WTC11 (cell line): ENCODE results near the gene CEACAM4. TPM values are rescaled to one million over a fixed set of nuclear protein-coding genes. Genes with fewer than 3 reads are reported as not detected.

Experiments
- ATAC-seq: fragments of 200-7000 bp; cut with Tn5 transposase; 2 replicates; pipeline ENCODE4 v1.10.0; 2021; ENCODE audit warnings: mild to moderate bottlenecking, moderate library complexity
- CTCF ChIA-PET: fragments of 300-600 bp; sonication (Branson Sonifier 250); formaldehyde crosslinking; loops from one replicate; lab custom pipeline; 2021; ENCODE audit warnings: antibody characterized with exemption; lab: Charles Lee
- POLR2A ChIA-PET: fragments of 350-600 bp; sonication (Branson Sonifier 250); formaldehyde crosslinking; loops from one replicate; lab custom pipeline; 2021; ENCODE audit warnings: antibody characterized with exemption; lab: Charles Lee
- DNase-seq: peaks from one replicate; pipeline ENCODE4 v3.0.0; 2021; ENCODE audit warnings: low spot score
- H3K27ac Mint-ChIP-seq: 2 replicates; pipeline ENCODE4 v1.8.0; 2021; ENCODE audit warnings: mixed read lengths
- H3K27me3 Mint-ChIP-seq: 2 replicates; pipeline ENCODE4 v1.8.0; 2021; ENCODE audit warnings: low read depth, mild to moderate bottlenecking, moderate library complexity, mixed read lengths
- H3K36me3 Mint-ChIP-seq: 2 replicates; pipeline ENCODE4 v1.8.0; 2021; ENCODE audit warnings: mixed read lengths
- H3K4me1 Mint-ChIP-seq: 2 replicates; pipeline ENCODE4 v1.8.0; 2022; ENCODE audit warnings: mixed read lengths
- H3K4me3 Mint-ChIP-seq: 2 replicates; pipeline ENCODE4 v1.8.0; 2021; ENCODE audit warnings: mild to moderate bottlenecking, moderate library complexity, mixed read lengths
- H3K9me3 Mint-ChIP-seq: 2 replicates; pipeline ENCODE4 v1.8.0; 2021; ENCODE audit warnings: mixed read lengths
- ELF4 ChIP-seq: sonication (generic); formaldehyde crosslinking; IDR thresholded peaks from 2 replicates; pipeline ENCODE4 v1.8.1; 2022; ENCODE audit warnings: low read depth, mild to moderate bottlenecking, moderate library complexity, missing genetic modification reagents
- ETV6 ChIP-seq: sonication (generic); formaldehyde crosslinking; IDR thresholded peaks from 2 replicates; pipeline ENCODE4 v1.8.1; 2022; ENCODE audit warnings: mild to moderate bottlenecking, missing genetic modification reagents
- FOXJ3 ChIP-seq: sonication (generic); formaldehyde crosslinking; IDR thresholded peaks from 2 replicates; pipeline ENCODE4 v1.9.0; 2021; ENCODE audit warnings: missing genetic modification reagents, mild to moderate bottlenecking, borderline replicate concordance
- JUN ChIP-seq: sonication (generic); formaldehyde crosslinking; IDR thresholded peaks from 2 replicates; pipeline ENCODE4 v1.8.0; 2023; ENCODE audit warnings: mild to moderate bottlenecking, missing genetic modification reagents
- MXD4 ChIP-seq: fragments of 250-450 bp; sonication (Bioruptor Pico); IDR thresholded peaks from 2 replicates; pipeline ENCODE4 v1.8.0; 2021; ENCODE audit warnings: mild to moderate bottlenecking, moderate library complexity, borderline replicate concordance
- NFYB ChIP-seq: sonication (generic); formaldehyde crosslinking; conservative IDR thresholded peaks from 2 replicates; pipeline ENCODE4 v1.8.0; 2022; ENCODE audit warnings: low read depth, missing genetic modification reagents
- SOX15 ChIP-seq: fragments of 250-450 bp; sonication (Bioruptor Pico); IDR thresholded peaks from 2 replicates; pipeline ENCODE4 v1.9.0; 2021; ENCODE audit warnings: mild to moderate bottlenecking
- TCF7 ChIP-seq: sonication (generic); formaldehyde crosslinking; IDR thresholded peaks from 2 replicates; pipeline ENCODE4 v1.8.0; 2022; ENCODE audit warnings: mild to moderate bottlenecking, low read depth, missing genetic modification reagents, moderate library complexity
- ZNF317 ChIP-seq: sonication (generic); formaldehyde crosslinking; IDR thresholded peaks from 2 replicates; pipeline ENCODE4 v1.8.1; 2023; ENCODE audit warnings: low read depth, mild to moderate bottlenecking, moderate library complexity, missing genetic modification reagents, borderline replicate concordance
- ZNF423 ChIP-seq: fragments of 250-450 bp; sonication (Bioruptor Pico); IDR thresholded peaks from 2 replicates; pipeline ENCODE4 v2.1.2; 2022; ENCODE audit warnings: mild to moderate bottlenecking, moderate library complexity
- total RNA-seq: library from RNA; stranded (reverse); gene quantifications from 3 replicates; pipeline ENCODE4 v1.2.3, GENCODE V29; 2021
- TF ChIP-seq, protein P1 (sequence below): fragments of 200-600 bp; IDR thresholded peaks from 2 replicates; pipeline ENCODE4 v1.8.0; 2022; ENCODE audit warnings: antibody characterized with exemption
- TF ChIP-seq, protein P2 (sequence below): sonication (generic); formaldehyde crosslinking; IDR thresholded peaks from 2 replicates; pipeline ENCODE4 v1.8.1; 2023; ENCODE audit warnings: mild to moderate bottlenecking, missing genetic modification reagents
- TF ChIP-seq, protein P3 (sequence below): sonication (generic); formaldehyde crosslinking; IDR thresholded peaks from 2 replicates; pipeline ENCODE4 v1.8.1; 2023; ENCODE audit warnings: mild to moderate bottlenecking, moderate library complexity, missing genetic modification reagents
- TF ChIP-seq, protein P4 (sequence below): sonication (generic); formaldehyde crosslinking; IDR thresholded peaks from 2 replicates; pipeline ENCODE4 v1.8.1; 2022; ENCODE audit warnings: missing genetic modification reagents, borderline replicate concordance
- TF ChIP-seq, protein P5 (sequence below): sonication (generic); formaldehyde crosslinking; IDR thresholded peaks from 2 replicates; pipeline ENCODE4 v1.8.1; 2023; ENCODE audit warnings: mild to moderate bottlenecking, missing genetic modification reagents, moderate library complexity
- TF ChIP-seq, protein P6 (sequence below): sonication (generic); formaldehyde crosslinking; IDR thresholded peaks from 2 replicates; pipeline ENCODE4 v1.8.1; 2023; ENCODE audit warnings: mild to moderate bottlenecking, missing genetic modification reagents, moderate library complexity

CEACAM4 gene
- total RNA-seq, 1 experiment from 2014 or later: not detected

DNA sequence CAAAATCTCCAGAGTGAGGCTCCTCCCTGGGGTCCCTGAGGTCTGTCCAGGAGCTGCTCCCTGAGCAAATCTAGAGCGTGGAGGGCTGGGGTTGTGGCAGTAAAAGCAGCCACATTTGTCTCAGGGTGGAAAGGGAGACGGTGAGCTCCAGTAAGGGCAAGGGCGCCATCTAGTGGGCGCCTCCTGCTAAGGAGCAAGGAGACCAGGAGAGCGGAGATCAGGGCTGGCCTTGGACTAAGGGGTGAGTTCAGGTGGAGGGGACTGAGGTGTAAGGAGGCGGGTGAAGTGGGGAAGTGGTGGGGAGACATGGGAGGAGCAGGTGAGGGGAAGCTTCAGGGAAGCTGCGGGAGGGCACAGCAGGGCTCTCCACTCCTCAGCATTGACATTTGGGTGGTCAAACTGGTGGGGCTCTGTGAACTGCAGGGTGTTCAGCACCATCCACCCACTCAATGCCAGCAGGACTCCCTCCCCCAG, 56.2 kb downstream of the CEACAM4 start:
- no peak overlapping the region for H3K4me3 Mint-ChIP-seq
- CTCF ChIA-PET: interaction anchor here (0.6 to 10.4 kb wide), 35 partner anchors 9 to 464 kb away, joined by 3 to 310 read pairs (median 7); partner anchors contain the start of genes B3GNT8, B9D2, DMAC2 and ERICH4
- no peaks in the 10 kb centered on the region for H3K9me3 Mint-ChIP-seq
- POLR2A ChIA-PET: interaction anchor here (0.6 kb wide), 1 partner anchor 1706 kb away, joined by 4 read pairs; no protein-coding TSS in a partner anchor
- TF ChIP-seq, protein P1, sequence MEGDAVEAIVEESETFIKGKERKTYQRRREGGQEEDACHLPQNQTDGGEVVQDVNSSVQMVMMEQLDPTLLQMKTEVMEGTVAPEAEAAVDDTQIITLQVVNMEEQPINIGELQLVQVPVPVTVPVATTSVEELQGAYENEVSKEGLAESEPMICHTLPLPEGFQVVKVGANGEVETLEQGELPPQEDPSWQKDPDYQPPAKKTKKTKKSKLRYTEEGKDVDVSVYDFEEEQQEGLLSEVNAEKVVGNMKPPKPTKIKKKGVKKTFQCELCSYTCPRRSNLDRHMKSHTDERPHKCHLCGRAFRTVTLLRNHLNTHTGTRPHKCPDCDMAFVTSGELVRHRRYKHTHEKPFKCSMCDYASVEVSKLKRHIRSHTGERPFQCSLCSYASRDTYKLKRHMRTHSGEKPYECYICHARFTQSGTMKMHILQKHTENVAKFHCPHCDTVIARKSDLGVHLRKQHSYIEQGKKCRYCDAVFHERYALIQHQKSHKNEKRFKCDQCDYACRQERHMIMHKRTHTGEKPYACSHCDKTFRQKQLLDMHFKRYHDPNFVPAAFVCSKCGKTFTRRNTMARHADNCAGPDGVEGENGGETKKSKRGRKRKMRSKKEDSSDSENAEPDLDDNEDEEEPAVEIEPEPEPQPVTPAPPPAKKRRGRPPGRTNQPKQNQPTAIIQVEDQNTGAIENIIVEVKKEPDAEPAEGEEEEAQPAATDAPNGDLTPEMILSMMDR: peak; percentile 87
- TF ChIP-seq, protein P2, sequence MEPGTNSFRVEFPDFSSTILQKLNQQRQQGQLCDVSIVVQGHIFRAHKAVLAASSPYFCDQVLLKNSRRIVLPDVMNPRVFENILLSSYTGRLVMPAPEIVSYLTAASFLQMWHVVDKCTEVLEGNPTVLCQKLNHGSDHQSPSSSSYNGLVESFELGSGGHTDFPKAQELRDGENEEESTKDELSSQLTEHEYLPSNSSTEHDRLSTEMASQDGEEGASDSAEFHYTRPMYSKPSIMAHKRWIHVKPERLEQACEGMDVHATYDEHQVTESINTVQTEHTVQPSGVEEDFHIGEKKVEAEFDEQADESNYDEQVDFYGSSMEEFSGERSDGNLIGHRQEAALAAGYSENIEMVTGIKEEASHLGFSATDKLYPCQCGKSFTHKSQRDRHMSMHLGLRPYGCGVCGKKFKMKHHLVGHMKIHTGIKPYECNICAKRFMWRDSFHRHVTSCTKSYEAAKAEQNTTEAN (CRISPR knock-in tag): no peak
- TF ChIP-seq, all 79 proteins: peak for 1
- H3K27me3 Mint-ChIP-seq: peaks cover 87% of the 10 kb centered on the region
- H3K27ac Mint-ChIP-seq: no peak overlapping the region
- ATAC-seq (peak; percentile 97), DNase-seq (peak; percentile 87)
- peaks cover 3% of the 10 kb centered on the region for H3K4me1 Mint-ChIP-seq
- no peaks in the 10 kb centered on the region for H3K36me3 Mint-ChIP-seq

DNA sequence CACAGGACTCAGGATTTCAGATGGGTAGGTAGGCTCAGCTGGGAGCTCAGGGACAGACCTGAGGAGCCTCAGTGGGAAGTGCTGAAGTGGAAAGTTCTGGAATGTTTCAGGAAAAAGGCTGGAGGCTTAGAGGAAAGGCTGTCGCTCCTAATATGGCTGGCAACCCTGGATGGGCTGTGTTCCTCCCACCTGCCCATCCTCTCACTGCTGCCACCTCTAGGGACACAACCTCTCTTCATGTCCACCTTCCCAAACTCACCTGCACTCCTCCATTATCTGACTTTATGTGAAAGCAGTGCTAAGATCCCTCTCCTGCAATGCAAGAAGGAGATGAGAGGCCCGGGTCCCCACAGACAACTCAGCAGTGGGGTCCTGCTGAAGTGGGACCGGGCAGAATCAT, 56.7 kb downstream of the CEACAM4 start:
- Mint-ChIP-seq H3K27ac (no peak overlapping the region), H3K4me1 (peaks cover 3% of the 10 kb centered on the region), H3K4me3 (no peak overlapping the region), H3K36me3 (no peaks in the 10 kb centered on the region), H3K9me3 (no peaks in the 10 kb centered on the region), H3K27me3 (peaks cover 89% of the 10 kb centered on the region)
- POLR2A ChIA-PET: interaction anchor here (0.6 kb wide), 1 partner anchor 1705 kb away, joined by 4 read pairs; no protein-coding TSS in a partner anchor
- TF ChIP-seq MXD4 (CRISPR knock-in tag): no peak
- TF ChIP-seq, protein P3, sequence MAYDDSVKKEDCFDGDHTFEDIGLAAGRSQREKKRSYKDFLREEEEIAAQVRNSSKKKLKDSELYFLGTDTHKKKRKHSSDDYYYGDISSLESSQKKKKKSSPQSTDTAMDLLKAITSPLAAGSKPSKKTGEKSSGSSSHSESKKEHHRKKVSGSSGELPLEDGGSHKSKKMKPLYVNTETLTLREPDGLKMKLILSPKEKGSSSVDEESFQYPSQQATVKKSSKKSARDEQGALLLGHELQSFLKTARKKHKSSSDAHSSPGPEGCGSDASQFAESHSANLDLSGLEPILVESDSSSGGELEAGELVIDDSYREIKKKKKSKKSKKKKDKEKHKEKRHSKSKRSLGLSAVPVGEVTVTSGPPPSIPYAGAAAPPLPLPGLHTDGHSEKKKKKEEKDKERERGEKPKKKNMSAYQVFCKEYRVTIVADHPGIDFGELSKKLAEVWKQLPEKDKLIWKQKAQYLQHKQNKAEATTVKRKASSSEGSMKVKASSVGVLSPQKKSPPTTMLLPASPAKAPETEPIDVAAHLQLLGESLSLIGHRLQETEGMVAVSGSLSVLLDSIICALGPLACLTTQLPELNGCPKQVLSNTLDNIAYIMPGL (CRISPR knock-in tag): no peak
- no peak for TF ChIP-seq NFYB (CRISPR knock-in tag)
- TF ChIP-seq, protein P4, sequence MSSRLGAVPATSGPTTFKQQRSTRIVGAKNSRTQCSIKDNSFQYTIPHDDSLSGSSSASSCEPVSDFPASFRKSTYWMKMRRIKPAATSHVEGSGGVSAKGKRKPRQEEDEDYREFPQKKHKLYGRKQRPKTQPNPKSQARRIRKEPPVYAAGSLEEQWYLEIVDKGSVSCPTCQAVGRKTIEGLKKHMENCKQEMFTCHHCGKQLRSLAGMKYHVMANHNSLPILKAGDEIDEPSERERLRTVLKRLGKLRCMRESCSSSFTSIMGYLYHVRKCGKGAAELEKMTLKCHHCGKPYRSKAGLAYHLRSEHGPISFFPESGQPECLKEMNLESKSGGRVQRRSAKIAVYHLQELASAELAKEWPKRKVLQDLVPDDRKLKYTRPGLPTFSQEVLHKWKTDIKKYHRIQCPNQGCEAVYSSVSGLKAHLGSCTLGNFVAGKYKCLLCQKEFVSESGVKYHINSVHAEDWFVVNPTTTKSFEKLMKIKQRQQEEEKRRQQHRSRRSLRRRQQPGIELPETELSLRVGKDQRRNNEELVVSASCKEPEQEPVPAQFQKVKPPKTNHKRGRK (CRISPR knock-in tag): no peak
- TF ChIP-seq FOXJ3 (CRISPR knock-in tag): no peak
- TF ChIP-seq, protein P5, sequence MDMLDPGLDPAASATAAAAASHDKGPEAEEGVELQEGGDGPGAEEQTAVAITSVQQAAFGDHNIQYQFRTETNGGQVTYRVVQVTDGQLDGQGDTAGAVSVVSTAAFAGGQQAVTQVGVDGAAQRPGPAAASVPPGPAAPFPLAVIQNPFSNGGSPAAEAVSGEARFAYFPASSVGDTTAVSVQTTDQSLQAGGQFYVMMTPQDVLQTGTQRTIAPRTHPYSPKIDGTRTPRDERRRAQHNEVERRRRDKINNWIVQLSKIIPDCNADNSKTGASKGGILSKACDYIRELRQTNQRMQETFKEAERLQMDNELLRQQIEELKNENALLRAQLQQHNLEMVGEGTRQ (CRISPR knock-in tag): no peak
- TF ChIP-seq ETV6 (CRISPR knock-in tag): no peak
- no peak for TF ChIP-seq JUN (CRISPR knock-in tag)
- TF ChIP-seq ZNF423: no peak
- TF ChIP-seq, protein P6, sequence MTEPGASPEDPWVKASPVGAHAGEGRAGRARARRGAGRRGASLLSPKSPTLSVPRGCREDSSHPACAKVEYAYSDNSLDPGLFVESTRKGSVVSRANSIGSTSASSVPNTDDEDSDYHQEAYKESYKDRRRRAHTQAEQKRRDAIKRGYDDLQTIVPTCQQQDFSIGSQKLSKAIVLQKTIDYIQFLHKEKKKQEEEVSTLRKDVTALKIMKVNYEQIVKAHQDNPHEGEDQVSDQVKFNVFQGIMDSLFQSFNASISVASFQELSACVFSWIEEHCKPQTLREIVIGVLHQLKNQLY (CRISPR knock-in tag): no peak
- TF ChIP-seq SOX15 (CRISPR knock-in tag): no peak
- no peak for TF ChIP-seq ELF4 (CRISPR knock-in tag)
- TF ChIP-seq ZNF317 (CRISPR knock-in tag): no peak
- TF ChIP-seq TCF7 (CRISPR knock-in tag): no peak
- CTCF ChIA-PET: interaction anchor here (0.6 to 10.4 kb wide), 31 partner anchors 9 to 465 kb away, joined by 3 to 310 read pairs (median 7); partner anchors contain the start of genes B3GNT8, B9D2, DMAC2 and ERICH4
- DNase-seq (no peak), ATAC-seq (peak; percentile 64)
